Psoas muscle (tissue), 8 donors: ENCODE measurements around the gene TMF1. TPM values are rescaled to one million over a fixed set of nuclear protein-coding genes. Genes with fewer than 3 reads are reported as not detected.
A peak's percentile ranks its signal among the peaks of the same experiment; 100 is the strongest.

Source experiments
- ATAC-seq, 4 donors: fragments of 200-7000 bp; cut with Tn5 transposase; one replicate each; pipeline ENCODE4 v1.9.1; 2020; ENCODE audit warnings: moderate library complexity in 3 of 4, mild to moderate bottlenecking in 2 of 4
- DNase-seq, 2 donors: peaks; one replicate each; pipeline ENCODE4 v3.0.0-alpha.2; 2020
- H3K27ac ChIP-seq: fragments of 200-600 bp; one replicate; pipeline ENCODE4 v1.8.0; 2022
- H3K27me3 ChIP-seq, 3 donors: fragments of 200-600 bp in 1 of 3; one replicate each; pipeline versions ENCODE4 v1.6.1 to v1.8.0; 2013 to 2022; ENCODE audit warnings: low read length in 2 of 3, mild to moderate bottlenecking in 2 of 3, moderate library complexity in 1 of 3; ENCODE audit not compliant: insufficient read depth in 3 of 3
- H3K36me3 ChIP-seq, 2 donors: fragments of 200-600 bp in 1 of 2; one replicate each; pipeline versions ENCODE4 v1.6.1 to v1.8.0; 2013 to 2022; ENCODE audit warnings: low read depth in 1 of 2, mild to moderate bottlenecking in 1 of 2, moderate library complexity in 1 of 2; ENCODE audit not compliant: insufficient read depth in 1 of 2
- H3K4me1 ChIP-seq: fragments of 200-600 bp; one replicate; pipeline ENCODE4 v1.8.0; 2022
- H3K4me3 ChIP-seq: fragments of 200-600 bp; one replicate; pipeline ENCODE4 v1.8.0; 2022; ENCODE audit warnings: mild to moderate bottlenecking
- H3K9me3 ChIP-seq: fragments of 200-600 bp; one replicate; pipeline ENCODE4 v1.8.0; 2022
- WGBS, 3 donors: extraction: QIAGEN DNeasy Blood & Tissue Kit; methylation state at CpG; one replicate each; pipeline versions ENCODE4 v1.1.6 to v1.1.7; 2013; 5-methylcytosine and 5-hydroxymethylcytosine counted together
- intact Hi-C, 2 donors: fragments of 100-400 bp; cut with DNase I; formaldehyde crosslinking; loops; one replicate each; pipeline versions ENCODE4 v1.11.0 to v1.14.2; 2022
- polyA plus RNA-seq, 3 donors: library from polyadenylated mRNA; stranded (reverse); fragments of 200-250 nt; gene quantifications; one replicate each; pipeline ENCODE4 v1.2.3, GENCODE V29; 2013
- total RNA-seq, 4 donors: library from RNA; stranded (reverse); fragmentation: NEBNext Ultra II Directional in 2 of 4; extraction: Animal tissue kit (Norgen Biotek cat#: 25700) in 2 of 4; gene quantifications; one replicate each; pipeline versions ENCODE4 v1.2.1 to v1.2.4, GENCODE V29; 2021 to 2023
- TF ChIP-seq, protein P1 (sequence below): fragments of 200-600 bp; IDR thresholded peaks from one replicate; pipeline ENCODE4 v1.8.0; 2022; ENCODE audit warnings: antibody characterized with exemption
- donor health status: healthy with polysubstance abuse.
- donor health status: DM: no; HTN: no; CAD: no; lungs with moderate emphysema.
- donor health status: Bipolar disorder and iron deficiency.
- donor health status: healthy.
- donor health status: DM: yes; HTN: yes; CAD: no.
- donor health status: DM: no; HTN: no; CAD: no.
- donor health status: DM: no; HTN: no; CAD: no.
- donor health status: DM: yes; HTN: yes; CAD: no.

Gene TMF1
- total and polyA plus RNA-seq, 7 donors = 6.7 to 31.5 (median 25.9) TPM

DNA sequence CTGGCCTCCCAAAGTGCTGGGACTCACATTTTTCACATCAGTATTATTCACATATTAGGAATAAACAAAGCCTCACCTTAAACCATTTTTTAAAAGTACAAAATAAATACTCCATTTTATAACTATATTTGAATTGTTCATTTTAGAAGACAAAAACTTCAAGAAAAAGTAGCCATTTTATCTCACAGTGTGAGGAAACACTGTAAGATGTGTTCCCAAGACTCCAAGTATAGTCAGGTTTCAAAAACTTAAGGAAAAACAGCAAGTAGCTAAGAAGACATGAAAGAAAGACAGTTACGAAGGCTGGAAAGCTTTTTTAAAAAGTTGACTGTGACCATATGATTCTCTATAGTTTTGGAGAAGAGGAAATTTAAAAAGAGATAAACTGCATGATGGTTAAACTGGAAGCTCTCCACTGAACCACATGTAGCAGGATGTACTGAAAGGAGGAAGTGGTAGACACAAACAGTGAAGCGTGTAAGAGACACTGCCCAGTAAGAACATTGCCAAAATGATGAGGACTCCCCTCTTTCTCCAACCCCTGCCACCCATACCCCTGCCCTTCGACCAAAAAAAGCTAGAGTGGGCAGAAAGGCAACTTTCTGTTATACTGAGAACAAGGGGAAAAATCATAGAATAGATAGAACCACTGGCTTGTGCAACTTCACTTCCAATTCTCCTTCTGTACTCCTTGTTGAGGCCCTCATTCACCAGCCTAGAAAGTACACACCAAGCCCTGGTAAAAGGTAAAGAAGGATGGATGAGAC lies 6.2 kb upstream of the TMF1 start:
- peaks cover 11 to 99% of the 10 kb centered on the region in 2 donors for H3K36me3 ChIP-seq
- H3K4me3 ChIP-seq = no peak overlapping the region
- no peaks in the 10 kb centered on the region for H3K27me3 ChIP-seq
- no peaks in the 10 kb centered on the region for H3K9me3 ChIP-seq
- TF ChIP-seq, protein P1, sequence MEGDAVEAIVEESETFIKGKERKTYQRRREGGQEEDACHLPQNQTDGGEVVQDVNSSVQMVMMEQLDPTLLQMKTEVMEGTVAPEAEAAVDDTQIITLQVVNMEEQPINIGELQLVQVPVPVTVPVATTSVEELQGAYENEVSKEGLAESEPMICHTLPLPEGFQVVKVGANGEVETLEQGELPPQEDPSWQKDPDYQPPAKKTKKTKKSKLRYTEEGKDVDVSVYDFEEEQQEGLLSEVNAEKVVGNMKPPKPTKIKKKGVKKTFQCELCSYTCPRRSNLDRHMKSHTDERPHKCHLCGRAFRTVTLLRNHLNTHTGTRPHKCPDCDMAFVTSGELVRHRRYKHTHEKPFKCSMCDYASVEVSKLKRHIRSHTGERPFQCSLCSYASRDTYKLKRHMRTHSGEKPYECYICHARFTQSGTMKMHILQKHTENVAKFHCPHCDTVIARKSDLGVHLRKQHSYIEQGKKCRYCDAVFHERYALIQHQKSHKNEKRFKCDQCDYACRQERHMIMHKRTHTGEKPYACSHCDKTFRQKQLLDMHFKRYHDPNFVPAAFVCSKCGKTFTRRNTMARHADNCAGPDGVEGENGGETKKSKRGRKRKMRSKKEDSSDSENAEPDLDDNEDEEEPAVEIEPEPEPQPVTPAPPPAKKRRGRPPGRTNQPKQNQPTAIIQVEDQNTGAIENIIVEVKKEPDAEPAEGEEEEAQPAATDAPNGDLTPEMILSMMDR = no peak
- WGBS, 3 donors = 90 to 92% (median 91%) methylated on average over 3 of the region's 3 CpGs
- no peak overlapping the region for H3K27ac ChIP-seq
- intact Hi-C loops = loop anchor here in 1 of 2 donors (10.0 kb wide), 1 partner anchor 246 kb away; no protein-coding TSS in a partner anchor
- ATAC-seq = no peak
- H3K4me1 ChIP-seq = no peaks in the 10 kb centered on the region
- DNase-seq = no peak

DNA sequence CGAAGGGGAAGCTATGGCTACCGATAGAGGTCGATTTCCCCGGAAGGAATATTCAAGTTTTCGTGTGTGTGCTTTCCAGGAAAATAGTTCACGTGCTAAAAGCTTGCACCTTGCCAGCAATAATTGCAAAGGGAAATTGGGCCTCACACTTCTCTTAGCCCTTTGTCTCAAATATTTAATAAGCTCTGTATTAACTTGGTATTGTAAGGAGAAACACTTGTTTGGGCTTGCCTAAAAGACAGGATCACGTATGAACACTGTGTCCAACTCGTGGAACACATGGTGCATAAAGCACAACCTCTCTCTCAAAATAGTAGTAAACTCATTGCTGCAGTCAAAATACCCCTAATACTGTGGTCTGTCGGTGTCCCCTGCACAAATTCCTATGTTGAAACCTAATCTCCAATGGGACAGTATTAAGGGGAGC lies 352 bp upstream of the TMF1 start:
- TF ChIP-seq, protein P1 = no peak
- Histone ChIP-seq H3K4me3 (peak overlapping the region; percentile 94), H3K27ac (peak overlapping the region; percentile 96), H3K27me3 (no peaks in the 10 kb centered on the region), H3K4me1 (peaks cover 13% of the 10 kb centered on the region), H3K36me3 (peaks cover 0 to 72% of the 10 kb centered on the region in 2 donors), H3K9me3 (no peaks in the 10 kb centered on the region)
- DNase-seq (no peak), ATAC-seq (peak in 2 of 4 donors; percentile 12 to 19)
- intact Hi-C loops = loop anchor here in 1 of 2 donors (10.0 kb wide), 1 partner anchor 252 kb away; no protein-coding TSS in a partner anchor
- WGBS, 3 donors = 6 to 10% (median 6%) methylated on average over 9 of the region's 9 CpGs

DNA sequence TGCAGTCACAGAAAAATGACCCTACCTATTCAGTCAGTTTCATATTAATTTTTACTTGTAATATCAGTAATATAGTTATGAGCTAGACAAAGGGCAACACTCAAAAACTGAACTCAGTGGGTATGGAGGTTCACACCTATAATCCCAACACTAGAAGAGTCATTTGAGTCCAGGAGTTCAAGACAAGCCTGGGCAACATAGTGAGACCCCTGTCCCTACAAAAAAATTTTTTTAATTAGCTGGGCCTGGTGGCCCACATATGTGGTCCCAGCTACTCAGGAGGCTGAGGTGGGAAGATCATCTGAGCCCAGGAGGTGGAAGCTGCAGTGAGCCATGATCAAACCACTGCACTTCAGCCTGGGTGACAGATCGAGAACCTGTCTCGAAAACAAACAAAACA lies 3.1 kb downstream of the TMF1 start:
- WGBS, 3 donors = 95 to 100% (median 100%) methylated on average over 2 of the region's 2 CpGs
- Histone ChIP-seq H3K27ac (no peak overlapping the region), H3K4me1 (peaks cover 13% of the 10 kb centered on the region), H3K9me3 (no peaks in the 10 kb centered on the region), H3K36me3 (peaks cover 0 to 71% of the 10 kb centered on the region in 2 donors), H3K27me3 (no peaks in the 10 kb centered on the region), H3K4me3 (no peak overlapping the region)
- ATAC-seq (no peak), DNase-seq (no peak)
- TF ChIP-seq, protein P1 = no peak
- intact Hi-C loops = no loop called here

DNA sequence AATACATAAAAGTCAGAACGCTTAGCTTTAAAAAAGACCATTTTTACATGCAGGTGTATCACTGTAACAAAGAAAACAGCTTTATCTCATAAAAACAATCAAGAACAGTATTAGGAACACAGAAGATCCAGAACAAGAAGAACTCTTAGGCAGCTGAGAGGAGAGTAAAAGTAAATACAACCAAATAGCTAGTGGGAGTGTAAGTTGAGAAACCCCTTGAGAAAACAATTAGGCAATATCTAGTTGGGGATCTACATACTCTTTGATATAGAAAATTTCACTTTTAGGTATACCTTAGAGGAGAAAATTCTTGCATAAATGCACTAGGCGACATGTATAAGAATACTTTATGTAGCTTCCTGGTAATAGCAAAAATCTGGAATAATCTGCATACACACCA lies 7.5 kb downstream of the TMF1 start:
- 93 to 97% (median 97%) methylated on average over 2 of the region's 2 CpGs for WGBS, 3 donors
- H3K27ac ChIP-seq = no peak overlapping the region
- TF ChIP-seq, protein P1 = no peak
- H3K4me1 ChIP-seq = no peaks in the 10 kb centered on the region
- intact Hi-C loops = no loop called here
- no peak overlapping the region for H3K4me3 ChIP-seq
- H3K36me3 ChIP-seq = peaks cover 0 to 98% of the 10 kb centered on the region in 2 donors
- H3K27me3 ChIP-seq = no peaks in the 10 kb centered on the region
- no peak for DNase-seq
- no peaks in the 10 kb centered on the region for H3K9me3 ChIP-seq
- no peak for ATAC-seq
